ENCODE results near the gene BUB3.

The BUB3 gene

DNA sequence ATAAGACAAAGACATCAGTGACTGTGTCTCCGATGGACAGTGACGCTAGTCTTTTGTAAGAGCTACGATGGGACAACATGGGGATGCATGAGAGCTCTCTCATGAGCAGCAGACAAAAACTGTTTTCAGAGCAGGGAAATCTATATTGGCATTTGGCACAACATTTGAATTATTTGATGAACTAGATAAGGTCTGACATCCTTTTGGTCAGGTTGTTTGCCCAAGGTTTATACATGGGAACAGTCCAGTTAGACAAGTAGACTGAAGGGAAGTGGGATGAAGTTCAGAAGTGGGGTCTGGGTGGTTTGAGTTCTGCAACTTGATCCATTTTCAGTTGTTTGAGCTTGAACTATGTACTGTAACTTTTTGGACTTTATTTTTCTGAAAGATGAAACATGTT is 50.8 kb downstream of the BUB3 start:
- no peak for DNase-seq

DNA sequence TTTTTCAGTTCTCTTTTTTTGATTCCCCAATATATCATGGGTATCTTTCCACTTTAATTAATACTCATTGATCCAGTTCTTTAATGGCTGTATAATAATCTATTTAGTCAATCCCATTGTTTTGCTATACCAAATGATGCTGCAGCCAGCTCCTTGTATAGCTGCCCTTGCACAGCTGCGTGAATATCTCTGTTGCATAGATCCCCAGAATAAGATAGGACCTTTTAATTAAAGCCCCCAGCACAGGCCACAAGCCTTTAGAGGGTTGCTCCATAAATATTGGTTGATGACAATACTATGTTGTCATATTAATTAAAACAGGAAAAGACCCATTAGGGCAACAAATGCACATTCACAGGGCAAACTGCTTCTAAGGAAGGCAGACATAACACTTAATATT is 57.9 kb downstream of the BUB3 start:
- DNase-seq = no peak

- no peak for DNase-seq
Measured at GRCh38 chr10:123212640-123213039, 58.4 kb downstream of the BUB3 start.

GRCh38 chr10:123213192-123213591 is 59.0 kb downstream of the BUB3 start:
- DNase-seq = no peak
